IPS-11a (cell line): ENCODE data around the gene PSMD6.
A peak's percentile ranks its signal among the peaks of the same experiment; 100 is the strongest.

ENCODE experiments used
- H3K4me3 ChIP-seq: one replicate; pipeline ENCODE4 v1.5.1; 2013; ENCODE audit warnings: low read depth, low read length, control low read depth

Gene PSMD6

DNA sequence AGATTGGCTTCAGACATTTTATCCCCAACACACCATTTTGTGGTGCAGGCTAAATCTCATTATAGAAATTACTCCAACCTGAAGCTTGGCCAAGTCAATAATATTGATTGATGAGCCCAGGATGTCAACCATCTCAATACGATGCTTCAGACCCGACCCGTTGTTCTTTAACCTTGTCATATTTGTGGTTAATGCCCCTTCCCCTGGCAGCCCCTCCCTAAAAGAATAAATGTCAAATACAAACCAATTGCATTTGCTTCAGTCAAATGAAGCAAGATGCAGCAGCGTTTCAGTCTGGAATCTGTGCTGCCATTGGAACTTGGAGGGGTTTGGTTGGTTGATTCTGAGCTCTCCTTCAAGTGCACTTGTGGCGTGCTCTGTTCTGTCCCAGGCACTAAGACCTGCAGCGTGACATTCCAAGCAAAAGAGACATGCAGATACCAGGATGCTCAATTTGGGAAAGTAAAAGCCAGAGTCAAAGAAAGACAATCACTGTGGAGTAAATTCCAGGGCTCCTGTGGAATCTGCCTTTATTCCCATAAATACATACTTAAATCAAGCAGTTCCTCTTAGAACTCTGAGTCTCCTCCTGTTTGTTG, 23.8 kb upstream of the PSMD6 start:
- H3K4me3 ChIP-seq: no peak overlapping the region

GRCh38 chr3:64046592-64046991, 23.3 kb upstream of the PSMD6 start:
- H3K4me3 ChIP-seq: no peak overlapping the region

DNA sequence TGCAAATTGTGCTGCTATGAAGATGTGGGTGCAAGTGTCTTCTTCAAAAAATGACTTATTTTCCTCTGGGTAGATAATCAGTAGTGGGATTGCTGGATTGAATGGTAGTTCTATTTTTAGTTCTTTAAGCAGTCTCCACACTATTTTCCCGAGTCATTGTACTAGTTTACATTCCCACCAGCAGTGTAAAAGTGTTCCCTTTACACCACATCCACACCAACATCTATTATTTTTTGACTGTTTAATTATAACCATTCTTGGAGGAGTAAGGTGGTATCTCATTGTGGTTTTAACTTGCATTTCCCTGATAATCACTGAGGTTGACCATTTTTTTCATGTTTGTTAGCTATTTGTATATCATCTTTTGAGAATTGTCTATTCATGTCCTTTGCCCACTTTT, 19.7 kb upstream of the PSMD6 start:
- no peak overlapping the region for H3K4me3 ChIP-seq

DNA sequence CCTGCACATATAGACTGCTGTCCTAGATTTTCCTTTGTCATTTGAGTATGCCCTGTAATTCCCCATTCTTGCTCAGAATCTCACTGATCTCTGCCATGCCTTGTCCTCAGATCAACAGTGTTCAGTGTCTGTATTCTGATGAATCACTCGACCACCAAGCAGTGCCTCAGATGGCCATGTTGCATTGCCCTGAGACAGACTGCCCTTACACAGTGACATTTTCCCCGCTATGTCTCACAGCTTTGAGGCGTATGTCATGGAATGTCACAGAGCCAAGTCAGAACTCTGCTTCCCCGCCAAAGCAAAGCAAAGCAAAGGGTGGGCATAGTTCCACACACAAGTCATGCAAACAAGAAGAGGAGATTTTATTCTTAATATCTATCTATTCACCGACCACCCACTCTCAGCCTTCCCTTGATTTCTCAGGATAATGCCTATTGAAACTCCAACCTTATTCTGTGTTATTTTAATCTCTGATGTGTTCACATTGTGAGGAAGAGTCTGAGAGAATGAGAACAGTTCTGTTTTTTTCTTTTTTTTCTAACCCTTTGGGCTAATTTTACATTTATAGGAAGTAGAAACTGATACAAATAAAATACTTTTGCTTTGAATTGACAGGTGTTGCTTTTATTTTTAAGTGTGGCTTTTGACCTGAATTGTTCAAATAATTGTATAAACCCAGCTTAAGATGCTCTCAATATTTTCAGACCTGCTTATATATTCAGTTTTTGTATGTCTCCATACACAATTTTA, 16.9 kb upstream of the PSMD6 start:
- H3K4me3 ChIP-seq: no peak overlapping the region

DNA sequence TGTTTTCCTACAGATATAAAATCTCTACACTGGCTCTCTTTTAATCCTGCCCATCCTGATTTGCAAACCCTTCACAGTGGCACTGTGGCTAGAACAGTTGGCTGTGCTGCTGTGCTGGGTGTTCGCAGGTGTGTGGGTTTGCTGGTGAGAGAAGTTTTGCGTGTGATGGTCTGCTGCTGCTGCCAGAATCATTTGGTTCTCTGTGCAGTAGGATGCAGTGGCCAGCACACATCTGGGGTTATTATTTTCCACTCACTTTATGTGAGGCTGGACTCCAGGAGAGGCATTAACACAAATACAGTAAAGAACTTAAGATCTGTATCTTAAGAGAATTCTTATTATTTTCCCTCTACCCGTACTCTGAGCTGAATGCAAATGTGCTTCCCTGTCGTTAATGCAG, 16.0 kb upstream of the PSMD6 start:
- H3K4me3 ChIP-seq: no peak overlapping the region

DNA sequence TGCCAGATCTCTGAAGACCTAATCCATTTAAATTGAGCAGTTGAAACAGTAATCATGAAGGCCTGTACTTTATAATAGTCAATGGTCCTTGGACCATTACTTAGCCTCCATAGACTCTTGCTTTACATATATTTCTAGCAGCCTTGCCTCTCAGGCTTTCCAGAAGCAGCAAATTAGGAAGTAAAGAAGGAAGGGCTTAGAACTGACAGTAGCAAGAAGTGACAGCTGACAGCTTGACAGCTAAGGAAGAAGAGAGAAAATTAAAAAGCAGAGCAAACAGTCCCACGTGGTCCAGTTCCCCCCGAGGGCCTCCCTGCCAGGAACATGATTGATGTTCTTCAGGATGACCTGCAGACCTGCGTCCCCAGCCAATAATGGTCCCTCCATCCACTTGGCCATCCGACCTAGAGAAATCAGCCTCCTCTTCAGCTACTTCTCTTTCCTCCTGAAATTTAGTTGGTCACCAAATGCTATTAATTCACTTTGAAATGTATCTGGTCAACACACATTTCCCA, 15.0 kb upstream of the PSMD6 start:
- no peak overlapping the region for H3K4me3 ChIP-seq

DNA sequence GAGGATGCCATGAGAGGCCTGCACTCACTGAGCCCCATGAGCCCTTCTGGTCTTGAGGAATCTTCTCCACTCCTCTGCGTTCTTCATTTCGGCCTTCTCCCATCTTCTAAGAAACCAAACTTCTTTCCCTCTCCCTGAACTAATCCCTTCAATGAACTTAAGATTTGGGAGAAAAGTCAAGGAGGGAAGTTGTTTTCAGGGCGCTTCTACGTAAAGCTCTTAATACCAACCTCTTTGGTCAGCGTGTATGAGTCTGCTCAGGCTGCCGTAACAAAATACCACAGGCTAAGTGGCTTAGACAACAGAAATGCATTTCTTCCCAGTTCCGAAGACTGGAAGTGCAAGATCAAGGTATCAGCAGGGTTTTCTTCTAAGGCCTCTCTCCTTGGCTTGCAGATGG, 13.8 kb upstream of the PSMD6 start:
- H3K4me3 ChIP-seq: no peak overlapping the region

GRCh38 chr3:64033069-64033468, 9.8 kb upstream of the PSMD6 start:
- H3K4me3 ChIP-seq: no peak overlapping the region

GRCh38 chr3:64031540-64032508, 8.5 kb upstream of the PSMD6 start:
- no peak overlapping the region for H3K4me3 ChIP-seq

- H3K4me3 ChIP-seq: no peak overlapping the region
Observed at GRCh38 chr3:64030741-64031140, 7.4 kb upstream of the PSMD6 start.

DNA sequence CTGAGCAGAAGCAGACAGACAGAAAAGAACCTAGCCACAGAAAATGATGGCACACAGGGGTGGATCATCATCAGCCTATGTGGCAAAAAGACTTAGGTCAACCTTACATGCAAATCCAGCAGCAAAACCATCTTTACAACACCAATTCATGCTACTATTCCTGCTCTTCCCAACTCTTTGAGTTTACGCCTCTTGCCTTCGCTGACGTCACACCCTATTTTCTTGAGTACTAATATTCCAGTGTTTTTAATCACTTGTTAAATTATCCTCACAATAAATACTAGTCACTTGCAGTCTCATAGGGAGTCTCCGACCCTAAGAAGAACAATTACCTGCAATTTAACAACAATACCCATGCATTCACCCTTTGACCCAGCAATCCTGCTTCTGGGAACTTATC, 6.0 kb upstream of the PSMD6 start:
- no peak overlapping the region for H3K4me3 ChIP-seq

GRCh38 chr3:64028754-64029153, 5.5 kb upstream of the PSMD6 start:
- H3K4me3 ChIP-seq: no peak overlapping the region

- no peak overlapping the region for H3K4me3 ChIP-seq
Observed at GRCh38 chr3:64027658-64028057, 4.4 kb upstream of the PSMD6 start.

- H3K4me3 ChIP-seq: no peak overlapping the region
Observed at GRCh38 chr3:64026346-64026745, 3.1 kb upstream of the PSMD6 start.

- no peak overlapping the region for H3K4me3 ChIP-seq
Observed at GRCh38 chr3:64023861-64024223, 548 bp upstream of the PSMD6 start.

DNA sequence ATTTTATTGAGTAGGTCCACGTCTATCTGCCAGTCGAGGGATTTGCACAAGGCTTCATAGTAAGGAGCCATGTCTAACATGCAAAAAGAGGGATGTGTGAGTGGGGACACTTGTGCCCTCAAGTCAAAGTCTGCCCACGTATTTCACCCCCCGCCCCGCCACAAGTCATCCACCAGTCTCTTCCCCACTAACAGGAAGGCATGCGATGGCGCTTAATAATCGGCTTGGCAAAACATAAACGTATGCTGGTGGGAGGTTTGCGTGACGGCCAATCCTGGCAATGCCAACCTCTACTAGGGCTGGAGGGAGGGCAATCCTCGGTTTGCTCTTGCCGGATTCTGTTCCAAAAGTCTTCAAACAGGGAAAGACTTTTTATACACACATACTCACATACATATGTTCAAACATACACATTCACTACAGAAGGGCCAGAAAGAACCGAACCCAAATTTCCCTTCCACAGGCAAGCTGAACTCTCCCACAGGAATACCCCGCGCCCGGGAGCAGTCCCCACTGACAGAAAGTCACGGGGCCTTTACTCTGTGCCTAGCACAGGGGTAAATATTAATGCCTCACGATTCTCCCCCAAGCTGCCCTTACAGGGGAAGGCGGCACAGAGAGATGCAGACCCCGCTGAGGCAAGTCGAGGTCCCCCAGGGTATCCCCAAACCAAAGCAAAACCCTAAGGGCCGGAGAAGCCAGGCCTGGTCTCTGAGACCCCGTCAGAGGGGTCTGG, 675 bp downstream of the PSMD6 start:
- H3K4me3 ChIP-seq: peak overlapping the region; percentile 94

GRCh38 chr3:64021922-64022321, 1.4 kb downstream of the PSMD6 start:
- H3K4me3 ChIP-seq: no peak overlapping the region

DNA sequence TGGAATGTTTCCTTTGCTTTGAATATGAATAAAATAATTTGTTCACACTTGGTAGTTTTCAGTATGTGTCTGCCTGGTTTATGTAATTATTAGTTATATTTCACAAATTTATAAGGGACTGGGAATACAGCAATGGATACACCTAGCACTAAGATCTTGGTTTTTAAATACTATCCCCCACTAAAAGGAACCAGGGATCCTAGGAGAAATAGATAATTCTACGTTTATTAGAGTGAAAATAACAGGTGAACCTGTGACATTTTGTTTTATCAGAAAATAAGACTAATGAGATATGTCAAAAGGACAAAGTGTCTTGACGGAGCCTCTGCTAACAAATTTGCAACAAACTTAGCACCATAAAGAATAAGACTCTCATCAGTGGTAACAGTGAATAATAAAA, 3.4 kb downstream of the PSMD6 start:
- no peak overlapping the region for H3K4me3 ChIP-seq

DNA sequence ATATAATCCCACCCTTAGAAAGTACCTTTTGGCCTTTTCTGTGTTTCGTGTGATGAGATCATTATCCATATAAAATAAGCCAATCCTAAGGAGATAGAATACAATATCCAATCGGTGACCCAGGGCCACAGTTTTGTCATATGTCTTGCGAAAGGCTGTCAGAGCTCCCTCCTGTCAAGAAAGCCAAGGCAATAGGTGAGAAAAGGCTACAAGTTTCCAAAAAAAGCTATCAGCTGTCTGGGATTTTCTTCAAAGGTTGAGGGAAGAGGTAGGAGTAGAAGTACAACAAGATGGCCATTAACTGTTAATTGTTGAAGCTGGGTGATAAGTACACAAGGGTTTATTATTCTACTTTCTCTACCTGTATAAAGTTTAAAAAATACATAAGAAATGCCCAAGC, 4.0 kb downstream of the PSMD6 start:
- H3K4me3 ChIP-seq: no peak overlapping the region

DNA sequence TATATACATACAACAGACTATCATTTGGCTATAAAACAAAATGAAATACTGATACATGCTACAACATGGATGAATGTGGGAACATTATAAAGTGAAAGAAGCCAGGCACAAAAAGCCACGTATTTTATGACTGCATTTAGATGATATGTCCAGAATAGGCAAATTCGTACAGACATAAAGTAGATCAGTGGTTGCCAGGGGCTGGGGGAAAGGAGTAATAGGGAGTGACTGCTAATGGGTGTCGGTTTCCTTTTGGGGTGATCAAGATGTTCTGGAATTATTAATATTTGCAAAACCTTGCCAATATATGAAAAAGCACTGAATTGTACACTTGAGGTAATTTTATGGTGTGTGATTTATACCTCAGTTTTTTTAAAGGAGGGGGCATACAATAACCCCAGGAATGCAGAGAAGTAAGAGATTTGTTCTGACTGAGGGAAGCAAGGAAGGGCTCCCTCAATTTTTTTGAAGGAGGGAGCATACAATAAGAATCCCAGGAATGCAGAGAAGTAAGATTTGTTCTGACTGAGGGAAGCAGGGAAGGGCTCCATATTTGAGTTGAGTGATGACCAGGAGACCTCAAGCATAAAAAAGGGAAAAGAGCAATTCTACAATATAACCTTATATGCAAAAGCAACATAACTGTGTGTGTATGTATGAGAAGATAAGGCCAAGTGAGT, 6.2 kb downstream of the PSMD6 start:
- no peak overlapping the region for H3K4me3 ChIP-seq
